ENCODE results near the gene TTC28.
"Not testable (repeated sequence)": the region's sequence is repeated elsewhere in the genome, so short reads cannot be mapped to it uniquely, and the experiment has no call there.

TTC28 gene

DNA sequence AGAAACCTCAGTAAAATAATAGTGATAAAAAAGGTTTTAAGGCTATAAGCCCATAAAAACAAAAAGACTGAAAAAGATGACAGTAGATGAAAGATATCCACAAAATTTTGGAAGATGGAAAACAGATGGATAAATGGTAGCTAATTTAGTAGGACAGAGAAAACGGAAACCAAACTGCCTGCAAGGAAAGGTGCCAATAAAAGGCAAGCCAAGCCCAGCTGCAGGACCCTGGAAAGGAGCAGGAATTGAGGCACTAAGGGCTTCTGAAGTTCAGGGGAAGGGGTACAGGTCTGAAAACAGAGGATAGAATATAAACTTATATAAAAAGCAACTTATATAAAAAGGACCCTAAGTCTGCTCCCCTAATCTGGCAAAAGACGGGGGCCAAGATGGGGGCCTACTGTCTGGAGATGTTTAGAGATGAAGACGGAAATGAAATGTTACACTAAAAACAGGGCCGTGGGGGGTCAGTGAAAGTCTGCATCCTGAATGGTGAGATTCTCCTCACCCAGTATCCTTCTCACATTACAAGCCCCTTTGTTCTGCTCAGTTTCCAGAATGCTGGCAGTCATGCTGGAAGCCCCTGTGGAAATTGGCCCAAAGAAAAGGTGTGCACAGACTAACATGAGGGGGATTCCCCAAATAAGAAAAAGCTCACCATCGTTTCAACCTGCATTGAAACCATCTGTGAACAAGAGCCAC, 491.3 kb downstream of the TTC28 start:
- no peak for DNase-seq (ENCODE audit: low read depth, low spot score)

DNA sequence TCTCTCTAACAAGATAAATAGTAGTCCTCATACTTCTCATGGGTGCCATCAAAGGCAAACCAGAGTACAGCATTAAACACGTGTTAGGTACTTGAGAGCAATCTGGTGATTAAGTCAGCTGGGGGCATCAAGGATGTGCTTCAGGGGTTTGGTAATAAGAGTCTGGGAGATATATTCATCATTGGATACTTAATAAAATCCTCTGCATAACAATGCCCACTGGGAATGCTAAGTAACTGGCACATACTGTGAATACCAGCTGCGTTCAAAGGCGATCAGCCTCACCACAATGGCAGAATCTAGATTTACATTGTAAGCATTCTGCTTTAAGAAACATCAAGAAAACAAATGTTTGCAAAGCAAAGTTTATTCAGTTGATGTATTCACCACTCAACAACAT, 492.0 kb downstream of the TTC28 start:
- DNase-seq (ENCODE audit: low read depth, low spot score) = no peak

- DNase-seq (ENCODE audit: low read depth, low spot score) = no peak
Measured at GRCh38 chr22:28186641-28187040, 493.0 kb downstream of the TTC28 start.

- no peak for DNase-seq (ENCODE audit: low read depth, low spot score)
Measured at GRCh38 chr22:28185130-28185529, 494.5 kb downstream of the TTC28 start.

GRCh38 chr22:28183078-28183860, 496.4 kb downstream of the TTC28 start:
- no peak for DNase-seq (ENCODE audit: low read depth, low spot score)

DNA sequence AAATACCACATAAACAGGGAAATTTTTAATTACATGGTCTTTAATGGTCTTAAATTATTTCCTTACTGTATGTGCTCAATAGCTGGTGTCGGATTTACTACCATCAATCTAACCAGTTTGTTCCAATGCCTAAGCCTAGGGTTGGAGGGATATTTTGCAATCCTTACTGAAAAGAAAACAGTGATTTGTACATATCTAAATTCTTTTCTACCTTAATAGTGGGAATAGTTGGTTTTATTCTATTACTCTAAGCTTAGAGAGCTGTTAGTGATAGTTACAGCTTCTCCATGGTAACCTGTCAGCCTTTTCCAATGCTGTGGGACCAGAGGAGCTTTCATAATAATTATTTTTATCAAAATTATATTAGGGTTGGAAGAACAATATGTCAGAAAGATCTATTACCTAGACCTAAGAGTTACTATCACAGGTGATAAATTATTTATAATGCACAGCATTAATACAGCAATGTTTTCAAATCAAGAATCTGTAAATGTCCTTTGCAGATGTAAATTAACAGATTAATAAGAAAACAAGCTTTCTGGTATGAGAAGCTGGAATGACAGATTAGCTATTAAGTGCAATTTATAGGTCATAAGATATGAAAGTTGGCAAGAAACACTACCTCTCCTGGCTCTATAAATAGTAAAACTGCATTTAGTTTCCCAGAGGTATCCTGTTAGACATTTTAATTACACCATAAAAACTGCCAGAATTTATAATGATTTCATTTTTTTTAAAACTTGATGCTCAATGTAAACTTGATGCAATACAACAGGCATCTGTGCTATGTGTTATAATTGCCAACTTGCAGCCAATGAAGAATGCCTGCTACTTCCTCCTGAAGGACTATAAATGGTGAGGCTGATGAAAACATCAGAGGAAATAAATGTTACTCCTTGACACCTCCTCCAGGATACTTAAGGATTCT, 498.6 kb downstream of the TTC28 start:
- no peak for DNase-seq (ENCODE audit: low read depth, low spot score)

GRCh38 chr22:28179392-28179791, 500.2 kb downstream of the TTC28 start:
- DNase-seq (ENCODE audit: low read depth, low spot score) = no peak

GRCh38 chr22:28175730-28176492, 503.7 kb downstream of the TTC28 start:
- no peak for DNase-seq (ENCODE audit: low read depth, low spot score)

DNA sequence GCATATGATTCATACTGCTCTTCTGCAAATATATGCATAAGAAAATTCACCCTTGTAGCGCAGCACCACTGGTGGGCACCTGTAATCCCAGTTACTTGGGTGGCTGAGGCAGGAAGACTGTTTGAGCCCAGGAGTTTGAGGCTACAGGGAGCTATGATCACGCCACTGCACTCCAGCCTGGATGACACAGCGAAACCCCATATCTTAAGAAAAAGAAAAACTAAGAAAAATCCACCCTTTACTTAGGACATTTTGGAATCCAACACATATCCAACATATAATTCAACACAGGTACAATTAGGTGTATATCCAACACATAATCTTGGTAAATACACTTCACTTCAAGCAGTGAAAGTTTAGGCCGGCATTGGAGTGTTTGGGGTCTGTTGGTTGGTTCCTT, 505.1 kb downstream of the TTC28 start:
- no peak for DNase-seq (ENCODE audit: low read depth, low spot score)

- no peak for DNase-seq (ENCODE audit: low read depth, low spot score)
Measured at GRCh38 chr22:28172892-28173670, 506.6 kb downstream of the TTC28 start.

DNA sequence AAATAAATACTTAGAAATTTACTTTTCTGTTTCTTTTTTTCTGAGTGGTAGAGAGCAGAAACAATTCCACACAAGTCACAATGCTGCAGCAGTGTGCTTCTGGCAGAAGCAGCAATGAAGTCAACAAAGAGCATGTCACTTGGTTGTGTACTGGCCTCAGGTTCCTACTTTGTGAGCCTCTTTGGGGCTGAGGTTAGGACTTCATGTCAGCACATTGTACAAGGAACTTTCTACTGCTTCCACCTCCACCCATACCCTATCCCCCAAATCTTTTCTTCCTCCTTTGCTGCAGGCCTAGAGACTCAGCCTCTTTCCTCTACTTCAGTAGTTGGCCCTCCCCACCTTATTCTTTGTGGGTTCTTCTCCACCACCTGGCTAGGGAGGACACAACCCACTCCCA, 507.9 kb downstream of the TTC28 start:
- no peak for DNase-seq (ENCODE audit: low read depth, low spot score)

DNA sequence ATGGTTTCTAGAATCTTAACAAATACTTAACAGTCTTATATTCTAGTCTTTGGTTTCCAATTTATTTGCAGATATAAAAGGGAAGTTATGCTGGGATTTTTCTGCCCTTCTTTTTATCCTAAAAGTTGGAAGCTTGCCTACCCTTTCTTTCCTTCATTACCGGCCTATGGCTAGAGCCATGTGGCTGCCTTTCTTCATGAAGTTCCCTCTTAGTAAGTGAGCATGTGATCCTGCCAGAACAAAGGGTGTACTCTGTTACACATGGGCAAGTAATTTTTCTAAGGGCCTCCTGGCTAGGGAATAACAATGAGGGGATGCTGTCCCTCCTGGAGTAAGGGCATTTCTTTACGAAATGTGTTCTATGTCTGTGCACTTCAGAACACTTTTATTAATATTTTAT, 508.5 kb downstream of the TTC28 start:
- no peak for DNase-seq (ENCODE audit: low read depth, low spot score)

GRCh38 chr22:28169314-28169713, 510.3 kb downstream of the TTC28 start:
- not testable (repeated sequence) for DNase-seq (ENCODE audit: low read depth, low spot score)

DNA sequence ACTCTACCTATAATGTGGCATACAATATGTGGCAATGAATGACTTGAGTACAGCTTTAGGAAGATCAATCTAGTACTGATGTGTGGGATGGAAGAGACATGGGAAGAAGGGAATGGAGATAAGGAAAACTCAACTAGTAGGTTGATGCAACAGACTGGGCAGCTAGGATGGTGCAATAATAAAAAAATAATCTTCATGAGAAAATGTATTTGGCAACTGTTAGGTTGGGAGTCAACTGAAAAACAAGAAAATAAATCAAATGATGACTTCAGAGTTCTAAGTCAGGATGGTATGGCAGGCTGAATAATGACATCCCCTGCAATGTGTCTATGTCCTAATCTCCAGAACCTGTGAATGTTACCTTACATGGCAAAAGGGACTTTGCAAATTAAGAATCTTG, 523.8 kb downstream of the TTC28 start:
- DNase-seq (ENCODE audit: low read depth, low spot score) = no peak

DNA sequence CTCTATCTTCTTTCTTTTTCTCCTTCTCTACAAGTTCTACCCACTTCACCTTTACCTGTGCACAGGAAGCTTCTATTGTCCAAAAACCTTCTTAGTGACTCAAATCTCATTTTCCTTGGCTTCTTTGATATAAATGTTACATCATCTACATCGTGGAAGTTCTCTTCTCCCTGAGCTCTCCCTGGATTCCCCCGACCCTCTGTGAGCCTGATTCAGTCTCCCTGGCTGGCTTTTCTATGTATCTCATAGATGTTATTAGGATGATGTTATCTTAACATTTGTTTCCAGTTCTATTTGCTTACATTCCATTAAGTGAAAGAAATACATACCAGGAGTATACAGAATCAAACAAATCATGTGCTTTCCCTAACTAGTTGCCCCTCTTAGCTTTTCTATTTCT, 524.8 kb downstream of the TTC28 start:
- DNase-seq (ENCODE audit: low read depth, low spot score) = no peak

DNA sequence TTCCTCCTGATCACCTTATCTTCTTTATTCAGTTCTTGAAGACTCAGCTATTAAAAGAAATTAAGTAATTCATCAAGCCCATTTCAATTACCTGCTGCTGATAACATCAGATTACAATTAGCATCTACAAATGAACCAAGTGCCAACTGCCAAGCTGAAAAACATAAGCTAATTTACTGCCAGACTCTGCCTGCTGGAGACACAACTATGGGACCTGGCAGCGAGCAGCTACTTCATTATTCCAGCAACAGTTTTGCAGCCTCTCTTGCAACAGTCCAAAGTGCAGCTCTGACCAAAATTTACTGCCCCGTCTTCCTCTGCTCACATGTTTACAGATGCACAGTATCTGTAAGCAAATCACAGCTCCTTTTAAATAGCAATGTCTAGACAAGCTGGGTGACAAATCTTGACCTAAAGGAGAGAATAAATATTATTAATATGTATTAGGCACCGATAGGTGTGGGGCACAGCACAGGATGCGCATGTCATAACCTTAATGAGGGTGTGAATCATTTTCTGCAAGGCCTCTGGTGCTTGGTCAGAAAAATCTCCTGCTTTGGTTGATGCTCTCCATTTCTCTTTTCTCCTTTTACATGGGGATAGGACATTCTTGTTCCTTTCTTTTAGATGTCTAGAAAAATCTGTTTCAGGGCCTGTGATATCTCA, 528.4 kb downstream of the TTC28 start:
- DNase-seq (ENCODE audit: low read depth, low spot score) = no peak

GRCh38 chr22:28148816-28149465, 530.7 kb downstream of the TTC28 start:
- DNase-seq (ENCODE audit: low read depth, low spot score) = no peak

DNA sequence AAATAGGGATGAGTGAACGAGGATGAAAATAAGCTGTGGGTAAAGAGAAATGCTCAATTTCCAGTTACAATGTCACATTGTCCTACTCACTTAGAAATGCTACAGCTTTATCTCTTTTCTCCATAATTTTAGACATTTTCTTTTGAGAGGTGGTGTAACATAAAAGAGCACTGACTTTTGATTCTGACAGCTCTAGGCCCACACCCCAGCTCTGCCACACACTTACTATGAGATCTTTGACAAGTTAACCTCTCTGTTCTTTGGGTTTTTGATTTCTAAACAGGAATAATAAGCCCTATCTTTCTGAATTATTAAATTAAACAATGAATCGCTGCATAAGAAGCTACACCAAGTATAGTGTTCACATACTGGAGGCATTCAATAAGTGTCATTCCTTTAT, 532.2 kb downstream of the TTC28 start:
- DNase-seq (ENCODE audit: low read depth, low spot score) = no peak

Data from activated CD4-positive, CD25-positive, alpha-beta regulatory T cell treated with anti-CD3 and anti-CD28 coated beads, Interleukin-2, amount 50 U/mL, for 16 hours (primary cell).